LHCN-M2 (cell line): ENCODE measurements around the gene ICAM5. TPM values are rescaled to one million over a fixed set of nuclear protein-coding genes. Genes with fewer than 3 reads are reported as not detected.
"Not testable (repeated sequence)": the region's sequence is repeated elsewhere in the genome, so short reads cannot be mapped to it uniquely, and the experiment has no call there.

ENCODE experiments used
- DNase-seq: peaks from one replicate; pipeline ENCODE4 v3.0.0-alpha.2; 2012; ENCODE audit warnings: low read depth
- polyA plus RNA-seq: library from polyadenylated mRNA; unstranded; fragments of >200 nt; gene quantifications from one replicate; pipeline ENCODE4 v1.2.1, GENCODE V29; 2012; ENCODE audit warnings: missing spikeins
- total RNA-seq: library from RNA; depleted of rRNA; stranded (reverse); fragments of >200 nt; gene quantifications from 2 replicates; pipeline ENCODE4 v1.2.3, GENCODE V29; 2014; rRNA removed

The ICAM5 gene, protein sequence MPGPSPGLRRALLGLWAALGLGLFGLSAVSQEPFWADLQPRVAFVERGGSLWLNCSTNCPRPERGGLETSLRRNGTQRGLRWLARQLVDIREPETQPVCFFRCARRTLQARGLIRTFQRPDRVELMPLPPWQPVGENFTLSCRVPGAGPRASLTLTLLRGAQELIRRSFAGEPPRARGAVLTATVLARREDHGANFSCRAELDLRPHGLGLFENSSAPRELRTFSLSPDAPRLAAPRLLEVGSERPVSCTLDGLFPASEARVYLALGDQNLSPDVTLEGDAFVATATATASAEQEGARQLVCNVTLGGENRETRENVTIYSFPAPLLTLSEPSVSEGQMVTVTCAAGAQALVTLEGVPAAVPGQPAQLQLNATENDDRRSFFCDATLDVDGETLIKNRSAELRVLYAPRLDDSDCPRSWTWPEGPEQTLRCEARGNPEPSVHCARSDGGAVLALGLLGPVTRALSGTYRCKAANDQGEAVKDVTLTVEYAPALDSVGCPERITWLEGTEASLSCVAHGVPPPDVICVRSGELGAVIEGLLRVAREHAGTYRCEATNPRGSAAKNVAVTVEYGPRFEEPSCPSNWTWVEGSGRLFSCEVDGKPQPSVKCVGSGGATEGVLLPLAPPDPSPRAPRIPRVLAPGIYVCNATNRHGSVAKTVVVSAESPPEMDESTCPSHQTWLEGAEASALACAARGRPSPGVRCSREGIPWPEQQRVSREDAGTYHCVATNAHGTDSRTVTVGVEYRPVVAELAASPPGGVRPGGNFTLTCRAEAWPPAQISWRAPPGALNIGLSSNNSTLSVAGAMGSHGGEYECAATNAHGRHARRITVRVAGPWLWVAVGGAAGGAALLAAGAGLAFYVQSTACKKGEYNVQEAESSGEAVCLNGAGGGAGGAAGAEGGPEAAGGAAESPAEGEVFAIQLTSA
- 4.0 and 8.0 TPM in 2 replicates for total RNA-seq
- 3.7 TPM for polyA plus RNA-seq

DNA sequence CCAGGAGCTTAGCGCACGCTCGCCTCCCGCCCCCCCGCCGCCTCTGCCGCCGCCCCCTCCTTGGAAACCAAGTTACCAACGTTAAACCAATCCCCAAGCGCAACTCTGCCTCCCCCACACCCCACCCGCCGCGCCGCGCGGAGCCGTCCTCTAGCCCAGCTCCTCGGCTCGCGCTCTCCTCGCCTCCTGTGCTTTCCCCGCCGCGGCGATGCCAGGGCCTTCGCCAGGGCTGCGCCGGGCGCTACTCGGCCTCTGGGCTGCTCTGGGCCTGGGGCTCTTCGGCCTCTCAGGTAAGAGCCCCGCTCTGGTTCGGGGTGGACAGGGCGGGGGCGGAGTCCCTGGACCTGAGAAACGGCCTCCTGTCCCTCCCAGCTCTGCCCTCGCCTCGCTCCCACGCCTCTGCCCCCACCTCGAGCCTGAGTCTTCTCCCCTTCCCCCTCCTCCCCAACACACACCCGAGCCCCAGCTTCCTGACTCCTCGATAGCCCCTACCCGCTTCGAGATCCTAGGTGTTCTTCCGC, at the start of gene ICAM5:
TSS of gene ICAM5 (plus strand) at position 117 of the 521 bp plus-strand sequence. CDS start at position 209, 92 bp downstream.
- no peak for DNase-seq

DNA sequence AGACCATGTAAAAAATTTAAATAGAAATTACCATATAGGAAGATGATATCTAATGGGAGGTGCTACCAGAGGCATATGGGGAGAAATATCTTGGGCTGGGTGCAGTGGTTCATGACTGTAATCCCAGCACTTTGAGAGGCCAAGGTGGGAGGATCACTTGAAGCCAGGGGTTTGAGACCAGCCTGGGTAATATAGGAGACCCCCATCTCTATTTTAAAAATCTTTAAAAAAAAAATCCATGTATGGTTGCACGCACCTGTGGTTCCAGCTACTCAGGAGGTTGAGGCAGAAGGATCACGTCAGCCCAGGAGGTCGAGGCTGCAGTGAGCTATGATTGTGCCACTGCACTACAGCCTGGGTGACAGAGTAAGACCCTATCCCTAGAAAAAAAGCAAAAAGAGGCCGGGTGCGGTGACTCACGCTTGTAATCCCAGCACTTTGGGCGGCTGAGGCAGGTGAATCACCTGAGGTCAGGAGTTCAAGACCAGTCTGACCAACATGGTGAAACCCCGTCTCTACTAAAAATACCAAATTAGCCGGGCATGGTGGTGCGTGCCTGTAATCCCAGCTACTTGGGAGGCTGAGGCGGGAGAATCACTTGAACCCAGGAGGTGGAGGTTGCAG, 47.8 kb upstream of the ICAM5 start:
- DNase-seq: not testable (repeated sequence)

DNA sequence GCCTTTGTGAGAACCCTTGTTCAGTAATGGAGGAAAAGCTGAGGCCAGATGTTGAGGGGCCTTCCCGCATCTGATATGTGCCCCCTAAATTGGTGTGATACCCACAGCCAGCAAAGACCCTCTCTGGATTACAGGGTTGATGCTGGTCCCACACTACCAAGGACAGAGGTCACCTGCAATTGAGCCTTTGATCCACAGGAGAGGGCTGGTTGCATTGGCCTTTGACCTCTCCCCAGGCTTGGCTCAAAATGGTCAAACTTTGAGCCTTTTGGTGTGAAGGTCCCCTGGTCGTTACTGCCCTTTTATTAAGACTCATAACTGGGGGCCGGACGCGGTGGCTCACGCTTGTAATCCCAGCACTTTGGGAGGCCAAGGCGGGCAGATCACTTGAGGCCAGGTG, 46.1 kb upstream of the ICAM5 start:
- no peak for DNase-seq

DNA sequence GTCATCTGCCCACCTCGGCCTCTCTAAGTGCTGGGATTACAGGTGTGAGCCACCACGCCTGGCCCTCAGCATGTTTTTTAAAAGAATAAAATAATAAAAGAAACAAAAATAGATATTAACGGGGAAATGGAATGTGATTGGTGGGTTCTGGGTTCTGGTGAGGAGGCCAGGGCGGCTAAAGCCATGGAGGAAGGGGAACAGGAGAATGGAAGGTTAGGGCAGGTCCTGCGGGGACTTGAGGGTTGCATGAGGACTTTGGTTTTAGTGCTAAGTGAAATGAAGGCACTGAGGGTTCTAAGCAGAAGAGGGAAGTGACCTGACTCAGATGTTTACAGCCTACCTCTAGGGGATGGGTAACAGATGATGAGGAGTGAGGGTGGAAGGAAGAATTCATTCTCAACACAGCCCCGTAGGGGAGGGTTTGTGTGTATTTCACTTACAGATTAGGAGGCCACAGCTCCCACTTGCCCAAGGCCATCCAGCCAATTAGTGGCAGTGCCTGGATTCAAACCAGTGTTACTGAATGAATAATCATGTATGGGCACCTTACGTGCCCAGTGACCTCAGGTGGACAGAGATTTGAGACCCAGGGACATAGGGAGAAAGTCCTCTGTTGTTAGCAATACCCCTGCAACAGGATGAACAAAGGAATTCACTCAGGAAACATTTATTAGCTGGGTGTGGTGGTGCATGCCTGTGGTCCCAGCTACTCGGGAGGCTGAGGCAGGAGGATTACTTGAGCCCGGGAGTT, 44.4 kb upstream of the ICAM5 start:
- no peak for DNase-seq

DNA sequence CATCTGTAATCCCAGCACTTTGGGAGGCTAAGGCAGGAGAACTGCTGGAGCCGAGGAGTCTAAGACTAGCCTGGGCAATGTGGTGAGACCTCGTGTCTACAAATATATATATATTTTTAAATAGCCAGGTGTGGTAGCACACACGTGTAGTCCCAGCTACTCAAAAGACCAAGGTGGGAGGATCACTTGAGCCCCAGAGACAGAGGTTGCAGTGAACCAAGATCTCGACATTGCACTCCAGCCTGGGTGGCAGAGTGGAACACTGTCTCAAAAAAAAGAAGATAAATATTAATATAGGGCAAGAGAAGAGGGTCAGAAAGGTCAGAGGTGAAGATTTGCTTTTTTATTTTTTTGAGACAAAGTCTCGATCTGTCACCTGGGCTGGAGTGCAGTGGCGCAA, 43.2 kb upstream of the ICAM5 start:
- no peak for DNase-seq

DNA sequence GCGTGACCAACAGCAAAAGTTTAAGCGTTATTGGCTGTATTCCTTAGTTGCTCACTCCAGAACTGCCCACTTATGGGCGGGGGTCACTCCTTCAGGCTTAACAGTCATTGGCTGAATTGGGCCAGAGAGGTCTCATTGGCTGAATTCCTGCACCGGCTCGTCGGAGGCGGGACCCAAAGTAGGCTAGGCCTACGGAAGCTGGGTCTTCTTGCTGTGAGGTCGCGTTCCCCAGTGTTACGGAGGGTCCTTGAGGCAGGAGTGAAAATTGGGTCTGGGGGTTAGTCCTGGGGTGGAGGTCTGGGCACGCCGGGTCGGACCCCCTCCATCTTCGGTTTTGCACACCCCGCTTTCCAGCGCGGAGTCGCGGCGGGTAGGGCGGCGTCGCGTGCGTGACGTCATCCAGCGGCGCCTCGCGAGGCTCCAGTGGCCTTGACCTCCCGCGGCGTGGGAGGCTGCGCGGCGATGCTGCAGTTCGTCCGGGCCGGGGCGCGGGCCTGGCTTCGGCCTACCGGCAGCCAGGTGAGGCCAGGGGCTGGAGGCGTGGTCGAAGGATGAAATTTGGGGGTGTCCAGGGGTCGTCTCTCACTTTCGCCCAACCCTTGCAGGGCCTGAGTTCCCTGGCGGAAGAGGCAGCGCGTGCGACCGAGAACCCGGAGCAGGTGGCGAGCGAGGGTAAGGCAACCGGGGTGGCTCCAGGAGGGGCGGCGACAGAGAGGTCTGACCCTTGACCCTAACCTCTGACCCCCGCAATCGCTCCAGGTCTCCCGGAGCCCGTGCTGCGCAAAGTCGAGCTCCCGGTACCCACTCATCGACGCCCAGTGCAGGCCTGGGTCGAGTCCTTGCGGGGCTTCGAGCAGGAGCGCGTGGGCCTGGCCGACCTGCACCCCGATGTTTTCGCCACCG, 37.7 kb upstream of the ICAM5 start, which contains the start of gene MRPL4:
TSS of gene MRPL4 (plus strand) at position 423 of the 903 bp plus-strand sequence. CDS start at position 463, 40 bp downstream.
- peak; percentile 99 for DNase-seq

DNA sequence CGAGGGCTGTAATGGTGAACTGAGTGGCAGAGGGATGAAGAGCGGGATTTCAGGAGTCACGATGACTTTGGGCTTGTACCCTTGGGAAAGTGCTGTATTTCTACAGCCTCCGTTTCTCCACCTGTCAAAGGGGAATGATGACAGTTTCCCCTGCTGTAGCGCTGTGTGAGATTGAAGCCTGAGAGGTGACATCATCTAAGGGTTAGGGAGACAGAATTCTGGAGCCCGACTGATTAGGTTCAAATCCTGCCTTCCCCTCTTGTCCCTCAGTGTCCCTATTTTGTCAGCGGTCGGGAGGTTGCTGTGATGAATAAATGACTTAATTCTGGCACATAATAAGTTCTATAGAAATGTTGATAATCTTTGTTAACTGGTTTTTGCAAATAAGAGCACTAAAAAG, 37.0 kb upstream of the ICAM5 start:
- no peak for DNase-seq

DNA sequence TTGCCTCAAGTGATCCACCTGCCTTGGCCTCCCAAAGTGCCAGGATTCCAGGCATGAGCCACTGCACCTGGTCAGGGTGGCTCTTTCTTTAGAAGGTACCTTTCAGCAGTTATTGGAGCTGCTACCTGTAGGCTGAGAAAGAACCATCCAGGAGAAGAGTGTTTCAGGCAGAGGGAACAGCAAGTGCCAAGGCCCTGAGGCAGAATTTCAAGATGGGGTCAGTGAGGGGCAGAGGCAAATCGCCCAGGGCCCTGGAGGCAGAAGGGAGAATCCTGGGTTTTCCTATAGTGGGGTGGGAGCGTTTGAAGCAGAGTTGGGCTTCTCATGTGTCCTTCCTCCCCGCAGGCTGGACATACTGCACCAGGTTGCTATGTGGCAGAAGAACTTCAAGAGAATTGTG, 35.5 kb upstream of the ICAM5 start:
- DNase-seq: no peak

DNA sequence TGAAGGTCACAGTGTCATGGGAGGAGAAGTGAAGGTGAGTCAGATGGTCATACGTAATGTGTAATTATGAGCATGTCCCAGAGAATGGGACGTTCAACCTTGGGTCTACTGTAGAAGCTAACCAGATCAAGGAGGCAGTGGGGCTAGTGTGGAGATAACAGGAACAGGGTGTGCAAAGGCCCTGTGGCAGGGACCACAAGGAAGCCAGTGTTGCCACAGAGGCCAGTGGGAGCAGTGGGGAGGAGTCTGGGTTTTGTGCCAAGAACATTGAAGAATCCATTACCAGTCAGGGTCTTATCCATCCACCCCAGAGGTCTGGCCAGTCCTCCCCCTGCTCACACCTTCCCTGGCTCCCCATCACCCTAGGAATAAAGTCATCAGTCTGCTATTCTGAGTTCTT, 34.4 kb upstream of the ICAM5 start:
- DNase-seq: no peak

DNA sequence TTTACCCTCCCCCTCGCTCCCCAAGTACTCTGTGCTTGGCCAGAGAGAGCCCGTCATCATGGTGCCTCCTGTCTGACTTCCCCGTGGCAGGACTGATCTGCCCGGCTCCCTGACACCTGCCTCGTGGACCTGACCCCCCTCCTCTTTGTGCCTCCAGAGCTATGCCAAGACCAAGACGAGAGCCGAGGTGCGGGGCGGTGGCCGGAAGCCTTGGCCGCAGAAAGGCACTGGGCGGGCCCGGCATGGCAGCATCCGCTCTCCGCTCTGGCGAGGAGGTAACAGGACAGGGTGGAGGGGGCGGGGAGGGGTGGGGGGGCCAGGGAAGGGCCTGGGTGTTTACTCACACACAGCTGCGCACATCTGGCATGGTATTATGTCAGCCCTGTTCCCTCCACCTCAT, 33.2 kb upstream of the ICAM5 start:
- DNase-seq: no peak

DNA sequence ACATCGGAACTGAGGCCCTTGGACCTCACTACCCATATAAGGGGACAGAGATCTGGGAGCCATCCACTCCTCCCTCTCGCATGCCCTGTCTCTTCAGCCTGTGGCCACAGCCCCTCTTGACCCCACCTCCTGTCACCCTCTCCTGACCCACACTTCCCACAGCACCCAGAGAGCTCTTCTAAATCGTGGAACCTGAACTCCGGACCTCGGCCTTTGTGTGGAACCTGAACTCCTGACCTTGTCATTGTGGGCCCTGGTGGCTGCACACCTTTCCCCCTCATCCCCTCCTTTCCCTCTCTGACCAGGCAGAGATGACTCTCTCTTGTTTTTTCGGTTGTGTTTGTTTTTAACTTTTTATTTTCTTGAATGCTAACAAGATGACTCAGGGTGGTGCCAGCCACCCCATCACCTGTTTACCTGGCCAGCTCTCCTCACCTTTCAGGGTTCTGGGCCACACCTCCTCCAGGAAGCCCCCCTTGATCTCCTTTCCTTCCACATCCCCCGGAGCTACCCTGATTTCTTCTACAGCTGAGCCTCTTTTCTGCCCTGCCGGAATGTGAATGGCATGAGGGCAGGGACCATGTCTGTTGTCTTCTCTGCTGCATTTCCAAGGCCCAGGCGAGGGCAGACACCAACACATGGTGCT, 32.7 kb upstream of the ICAM5 start:
- no peak for DNase-seq

DNA sequence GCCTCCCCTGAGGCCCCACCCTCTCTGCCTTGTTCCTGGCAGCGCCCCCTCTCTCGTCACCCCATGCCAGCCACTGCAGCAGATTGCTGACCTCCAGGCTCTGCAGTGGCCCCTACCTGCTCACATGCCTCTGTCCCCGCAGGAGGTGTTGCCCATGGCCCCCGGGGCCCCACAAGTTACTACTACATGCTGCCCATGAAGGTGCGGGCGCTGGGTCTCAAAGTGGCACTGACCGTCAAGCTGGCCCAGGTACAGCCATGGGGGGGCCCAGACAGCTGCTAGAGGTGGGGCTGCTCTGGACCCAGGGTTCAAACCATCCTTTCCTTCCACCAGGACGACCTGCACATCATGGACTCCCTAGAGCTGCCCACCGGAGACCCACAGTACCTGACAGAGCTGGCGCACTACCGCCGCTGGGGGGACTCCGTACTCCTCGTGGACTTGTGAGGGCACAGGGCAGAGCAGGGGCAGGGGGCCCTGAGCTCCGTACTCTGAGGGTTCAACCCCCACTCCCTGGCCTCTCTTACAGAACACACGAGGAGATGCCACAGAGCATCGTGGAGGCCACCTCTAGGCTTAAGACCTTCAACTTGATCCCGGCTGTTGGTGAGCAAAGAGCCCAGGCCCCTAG, 31.6 kb upstream of the ICAM5 start:
- no peak for DNase-seq

DNA sequence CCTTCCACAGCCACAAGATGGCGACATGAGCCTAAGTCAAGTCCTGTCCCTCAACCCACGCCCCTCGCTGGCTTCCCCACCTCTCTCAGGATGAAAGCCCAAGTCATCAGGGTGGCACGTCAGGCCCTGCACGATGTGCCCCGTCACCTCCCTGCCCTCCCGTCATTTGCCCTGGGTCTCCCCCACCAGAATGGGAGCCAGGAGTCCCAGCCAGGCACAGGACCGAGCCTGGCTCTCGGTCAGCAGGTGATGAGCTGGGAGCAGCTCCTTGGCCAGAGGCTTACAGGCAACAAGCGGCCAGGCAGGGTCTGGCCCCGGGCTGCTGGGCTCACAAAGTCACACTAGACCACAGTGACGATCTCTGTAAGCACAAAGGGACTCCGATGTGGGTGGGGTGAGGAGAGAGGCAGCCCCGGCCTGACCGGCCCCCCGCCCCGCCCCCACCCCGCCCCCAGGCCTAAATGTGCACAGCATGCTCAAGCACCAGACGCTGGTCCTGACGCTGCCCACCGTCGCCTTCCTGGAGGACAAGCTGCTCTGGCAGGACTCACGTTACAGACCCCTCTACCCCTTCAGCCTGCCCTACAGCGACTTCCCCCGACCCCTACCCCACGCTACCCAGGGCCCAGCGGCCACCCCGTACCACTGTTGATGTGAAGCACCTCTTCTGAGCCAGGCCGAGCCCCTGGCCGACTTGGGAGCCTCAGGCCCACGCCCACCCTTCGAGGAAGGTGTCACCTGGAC, 30.4 kb upstream of the ICAM5 start:
- peak; percentile 67 for DNase-seq

DNA sequence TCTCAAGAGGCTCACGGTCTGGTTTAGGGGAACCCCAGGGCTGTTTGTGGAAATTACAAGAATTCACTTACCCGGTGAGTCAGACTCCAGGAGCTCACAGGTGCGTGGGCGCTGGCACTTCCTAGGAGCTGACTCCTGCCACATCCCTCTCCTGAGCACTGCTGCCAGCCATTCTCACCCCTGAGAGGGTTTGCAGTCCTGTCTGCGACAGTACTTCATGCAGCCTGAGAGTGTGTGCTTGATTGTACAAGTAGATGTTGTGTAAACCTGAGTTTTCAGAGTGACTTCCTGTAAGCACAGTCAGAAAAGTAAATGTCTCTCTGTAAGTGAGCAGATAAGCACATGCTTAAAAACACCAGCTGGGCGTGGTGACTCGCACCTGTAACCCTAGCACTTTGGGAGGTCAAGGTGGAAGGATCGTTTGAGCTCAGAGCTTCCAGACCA, 29.6 kb upstream of the ICAM5 start:
- DNase-seq: no peak

DNA sequence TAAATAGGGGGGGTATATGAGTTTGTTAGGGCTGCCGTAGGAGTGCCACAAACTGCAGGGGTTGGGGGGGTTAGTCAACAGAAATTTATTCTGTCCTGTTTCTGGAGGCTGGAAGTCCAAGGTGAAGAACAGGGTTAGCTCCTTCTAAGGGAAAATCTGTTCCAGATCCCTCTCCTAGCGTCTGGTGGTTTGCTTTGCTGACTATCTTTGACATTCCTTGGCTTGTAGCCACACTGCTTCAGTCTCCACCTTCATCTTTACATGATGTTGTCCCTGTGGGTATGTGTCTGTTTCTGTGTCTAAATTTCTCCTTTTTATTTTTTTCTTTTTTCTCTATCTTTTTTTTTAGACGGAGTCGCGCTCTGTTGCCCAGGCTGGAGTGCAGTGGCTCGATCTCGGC, 27.0 kb upstream of the ICAM5 start:
- DNase-seq: no peak

DNA sequence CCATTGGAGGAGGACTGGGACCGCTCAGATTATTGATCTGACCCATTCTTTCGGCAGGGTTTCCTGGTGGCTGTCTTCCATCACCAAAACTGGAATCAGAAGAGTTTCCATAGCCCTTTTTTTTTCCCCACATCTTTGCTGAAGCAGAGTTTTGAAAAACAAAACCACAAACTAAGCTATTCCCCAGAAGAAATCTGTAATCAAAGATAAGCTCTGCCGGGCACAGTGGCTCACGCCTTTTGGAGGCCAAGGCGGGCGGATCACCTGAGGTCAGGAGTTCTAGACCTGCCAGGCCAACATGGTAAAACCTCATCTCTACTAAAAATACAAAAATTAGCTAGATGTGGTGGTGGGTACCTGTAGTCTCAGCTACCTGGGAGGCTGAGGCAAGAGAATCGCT, 23.0 kb upstream of the ICAM5 start:
- DNase-seq: no peak

DNA sequence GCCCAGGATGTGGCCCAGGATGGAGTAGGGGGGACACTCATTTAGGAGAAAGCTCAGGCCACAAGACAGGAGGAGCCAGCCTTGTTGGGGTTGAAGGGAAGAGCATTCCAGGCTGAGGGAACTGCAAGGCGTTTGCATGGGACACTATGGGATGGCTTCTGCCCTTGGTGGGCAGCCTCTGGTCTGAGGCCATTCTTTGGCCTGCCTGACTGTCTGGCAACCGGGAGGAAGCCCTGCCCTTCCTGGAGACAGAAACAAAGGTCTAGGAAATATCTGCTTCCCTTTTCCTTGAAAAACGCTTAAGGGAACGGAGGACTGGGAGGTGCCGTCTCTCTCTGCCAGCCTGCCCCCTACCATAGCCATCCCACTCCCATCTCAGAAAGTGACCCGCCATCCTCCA, 21.7 kb upstream of the ICAM5 start:
- DNase-seq: no peak
